Stimulated activated CD4-positive, alpha-beta T cell treated with anti-CD3 and anti-CD28 coated beads, TNF-alpha, amount 100 ng/mL, for 24 hours (primary cell): ENCODE measurements around the gene PLPPR3.

Source experiments
- DNase-seq, 3 experiments: peaks; one replicate each; pipeline ENCODE4 v3.0.0-alpha.2; 2020; ENCODE audit warnings: low read depth in 3 of 3

The PLPPR3 gene

GRCh38 chr19:821825-822503 lies at the start of gene PLPPR3:
Gene PLPPR3, minus strand, starts transcription at chr19:821955. Its CDS starts 396 bp downstream, at chr19:821559.
- no peak for DNase-seq

GRCh38 chr19:870963-871401 lies 49.2 kb upstream of the PLPPR3 start:
- DNase-seq: no peak

GRCh38 chr19:870314-870713 lies 48.6 kb upstream of the PLPPR3 start:
- no peak for DNase-seq

- no peak for DNase-seq
These were observed 47.8 kb upstream of the PLPPR3 start for GRCh38 chr19:869245-870177.

- no peak for DNase-seq
These were observed 46.9 kb upstream of the PLPPR3 start for GRCh38 chr19:868458-869244.

GRCh38 chr19:867855-868457 lies 46.2 kb upstream of the PLPPR3 start:
- DNase-seq: no peak

GRCh38 chr19:867301-867793 lies 45.6 kb upstream of the PLPPR3 start:
- no peak for DNase-seq

GRCh38 chr19:866769-867300 lies 45.1 kb upstream of the PLPPR3 start:
- DNase-seq: no peak

GRCh38 chr19:863315-863620 lies 41.5 kb upstream of the PLPPR3 start:
- no peak for DNase-seq

- DNase-seq: peak; percentile 45 to 78 (median 53)
These were observed 41.0 kb upstream of the PLPPR3 start for GRCh38 chr19:862581-863314.

- peak; percentile 27 to 70 (median 48) for DNase-seq
These were observed 40.2 kb upstream of the PLPPR3 start for GRCh38 chr19:861756-862580.

GRCh38 chr19:861141-861755 lies 39.5 kb upstream of the PLPPR3 start:
- DNase-seq: no peak

GRCh38 chr19:858868-859843 lies 37.4 kb upstream of the PLPPR3 start, which contains the start of gene CFD:
Gene CFD, plus strand, starts transcription at chr19:859664. Its CDS starts 26 bp downstream, at chr19:859690.
- no peak for DNase-seq

GRCh38 chr19:858284-858683 lies 36.5 kb upstream of the PLPPR3 start:
- no peak for DNase-seq

GRCh38 chr19:855566-856120 lies 33.9 kb upstream of the PLPPR3 start:
- DNase-seq: no peak

- no peak for DNase-seq
These were observed 33.4 kb upstream of the PLPPR3 start for GRCh38 chr19:855142-855541.

GRCh38 chr19:854549-854948 lies 32.8 kb upstream of the PLPPR3 start:
- no peak for DNase-seq
